AG04450 (cell line): ENCODE results near the gene XPNPEP3. TPM values are rescaled to one million over a fixed set of nuclear protein-coding genes. Genes with fewer than 3 reads are reported as not detected.
"Not testable (repeated sequence)": the region's sequence is repeated elsewhere in the genome, so short reads cannot be mapped to it uniquely, and the experiment has no call there.

Experiments used
- CTCF ChIA-PET: fragments of 300-600, 350-600 bp; formaldehyde crosslinking; extraction: SDS; loops from one replicate; lab custom pipeline; 2022; ENCODE audit warnings: antibody characterized with exemption, inconsistent platforms; lab: Charles Lee
- POLR2A ChIA-PET: fragments of 350-600 bp; formaldehyde crosslinking; extraction: SDS; loops from one replicate; lab custom pipeline; 2021; ENCODE audit warnings: antibody characterized with exemption, inconsistent platforms; lab: Yijun Ruan, JAX
- DNase-seq: peaks from one replicate; pipeline ENCODE4 v3.0.0-alpha.2; 2011; ENCODE audit warnings: low read depth, low spot score
- H3K27ac ChIP-seq: one replicate; pipeline ENCODE4 v1.5.1; 2012; ENCODE audit warnings: low read depth, low read length, control low read depth
- H3K27me3 ChIP-seq: one replicate; pipeline ENCODE4 v1.6.0; 2012; ENCODE audit warnings: low read length; ENCODE audit not compliant: control insufficient read depth, insufficient read depth
- H3K4me3 ChIP-seq: 2 replicates; pipeline ENCODE4 v1.5.1; 2011; ENCODE audit warnings: mild to moderate bottlenecking, low read depth, low read length, control low read depth
- H3K9me3 ChIP-seq: 2 replicates; pipeline ENCODE4 v1.5.1; 2012; ENCODE audit warnings: low read length; ENCODE audit not compliant: control insufficient read depth, insufficient read depth
- CTCF ChIP-seq: IDR thresholded peaks from 2 replicates; pipeline ENCODE4 v1.5.1; 2011; ENCODE audit warnings: low read depth, low read length, control low read depth, inconsistent platforms
- polyA plus RNA-seq: library from polyadenylated mRNA; depleted of rRNA; stranded (reverse); fragments of >200 nt; gene quantifications from 2 replicates; pipeline ENCODE4 v1.2.3, GENCODE V29; 2011

The XPNPEP3 gene
- polyA plus RNA-seq, 1 experiment: 26.3 TPM

- Histone ChIP-seq H3K27me3 (no peaks in the 10 kb centered on the region), H3K27ac (no peak overlapping the region)
- POLR2A ChIA-PET: no interaction called here
These were observed 51.9 kb downstream of the XPNPEP3 start for GRCh38 chr22:40908895-40909294.

DNA sequence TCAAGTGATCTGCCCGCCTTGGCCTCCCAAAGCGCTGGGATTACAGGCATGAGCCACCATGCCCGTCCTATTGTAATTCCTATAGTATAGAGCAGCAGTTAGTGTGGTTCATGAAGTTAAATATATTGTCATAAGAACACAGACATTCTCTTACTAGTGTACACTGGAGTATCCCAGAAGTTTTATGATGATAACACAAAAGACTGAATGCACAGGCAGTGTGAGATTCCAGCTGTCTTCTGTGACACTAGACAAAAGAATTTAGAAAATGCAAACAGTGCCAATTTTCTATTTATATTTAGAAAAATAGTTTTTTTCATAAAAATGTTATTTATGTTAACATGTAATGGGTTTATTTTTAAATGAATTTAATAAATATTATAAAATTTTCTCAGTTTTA, 54.8 kb downstream of the XPNPEP3 start:
- CTCF ChIA-PET: interaction anchor here (1.0 to 2.0 kb wide), 3 partner anchors 10 to 13 kb away, joined by 5 to 11 read pairs (median 7); no protein-coding TSS in a partner anchor
- Histone ChIP-seq H3K27me3 (no peaks in the 10 kb centered on the region), H3K9me3 (no peaks in the 10 kb centered on the region), H3K4me3 (no peak overlapping the region), H3K27ac (no peak overlapping the region)
- TF ChIP-seq CTCF: no peak
- no peak for DNase-seq
- POLR2A ChIA-PET: no interaction called here

More at GRCh38 chr22:40908895-40909294, 51.9 kb downstream of the XPNPEP3 start:
- CTCF ChIA-PET: interaction anchor here (0.5 to 2.5 kb wide), 3 partner anchors 10 to 226 kb away, joined by 3 to 18 read pairs (median 4); no protein-coding TSS in a partner anchor
- DNase-seq: no peak
- Histone ChIP-seq H3K9me3 (no peaks in the 10 kb centered on the region), H3K4me3 (no peak overlapping the region)
- TF ChIP-seq CTCF: no peak

DNA sequence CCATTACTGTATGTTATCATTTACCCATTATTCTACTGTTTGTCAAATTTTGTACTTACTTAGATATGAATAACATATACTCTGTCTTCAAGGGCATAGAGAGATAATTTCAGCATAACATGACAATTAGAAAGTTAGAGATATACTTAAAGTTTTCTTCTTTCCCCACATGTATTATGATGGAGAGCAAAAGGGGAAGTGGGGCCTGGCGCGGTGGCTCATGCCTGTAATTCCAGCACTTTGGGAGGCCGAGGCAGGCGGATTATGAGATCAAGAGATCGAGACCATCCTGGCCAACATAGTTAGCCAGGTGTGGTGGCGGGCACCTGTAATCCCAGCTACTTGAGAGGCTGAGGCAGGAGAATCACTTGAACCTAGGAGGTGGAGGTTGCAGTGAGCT, 56.0 kb downstream of the XPNPEP3 start:
- CTCF ChIA-PET: interaction anchor here (0.7 to 2.1 kb wide), 2 partner anchors 10 to 180 kb away, joined by 9 to 19 read pairs; no protein-coding TSS in a partner anchor
- H3K27ac ChIP-seq, DNase-seq, H3K27me3 ChIP-seq, H3K4me3 ChIP-seq, H3K9me3 ChIP-seq, POLR2A ChIA-PET: not testable (repeated sequence)

GRCh38 chr22:40919446-40919845, 62.5 kb downstream of the XPNPEP3 start:
- Histone ChIP-seq H3K27me3 (no peaks in the 10 kb centered on the region), H3K27ac (no peak overlapping the region), H3K9me3 (no peaks in the 10 kb centered on the region), H3K4me3 (no peak overlapping the region)
- DNase-seq: no peak
- CTCF ChIA-PET: no interaction called here
- no peak for TF ChIP-seq CTCF
- POLR2A ChIA-PET: no interaction called here

GRCh38 chr22:40920526-40920925, 63.6 kb downstream of the XPNPEP3 start:
- Histone ChIP-seq H3K27ac (no peak overlapping the region), H3K27me3 (no peaks in the 10 kb centered on the region), H3K4me3 (no peak overlapping the region), H3K9me3 (no peaks in the 10 kb centered on the region)
- TF ChIP-seq CTCF: no peak
- ChIA-PET POLR2A (no interaction called here), CTCF (interaction anchor here (0.7 kb wide), 1 partner anchor 51 kb away, joined by 4 read pairs; no protein-coding TSS in a partner anchor)
- DNase-seq: no peak
